ENCODE measurements around the gene SEMA4G. TPM values are rescaled to one million over a fixed set of nuclear protein-coding genes. Genes with fewer than 3 reads are reported as not detected.

The SEMA4G gene
- total and polyA plus RNA-seq, 2 of the 13 experiments (the other 11 are each of a cell fraction or from before 2014, with no cell fraction given), result 46.2 to 207 TPM

DNA sequence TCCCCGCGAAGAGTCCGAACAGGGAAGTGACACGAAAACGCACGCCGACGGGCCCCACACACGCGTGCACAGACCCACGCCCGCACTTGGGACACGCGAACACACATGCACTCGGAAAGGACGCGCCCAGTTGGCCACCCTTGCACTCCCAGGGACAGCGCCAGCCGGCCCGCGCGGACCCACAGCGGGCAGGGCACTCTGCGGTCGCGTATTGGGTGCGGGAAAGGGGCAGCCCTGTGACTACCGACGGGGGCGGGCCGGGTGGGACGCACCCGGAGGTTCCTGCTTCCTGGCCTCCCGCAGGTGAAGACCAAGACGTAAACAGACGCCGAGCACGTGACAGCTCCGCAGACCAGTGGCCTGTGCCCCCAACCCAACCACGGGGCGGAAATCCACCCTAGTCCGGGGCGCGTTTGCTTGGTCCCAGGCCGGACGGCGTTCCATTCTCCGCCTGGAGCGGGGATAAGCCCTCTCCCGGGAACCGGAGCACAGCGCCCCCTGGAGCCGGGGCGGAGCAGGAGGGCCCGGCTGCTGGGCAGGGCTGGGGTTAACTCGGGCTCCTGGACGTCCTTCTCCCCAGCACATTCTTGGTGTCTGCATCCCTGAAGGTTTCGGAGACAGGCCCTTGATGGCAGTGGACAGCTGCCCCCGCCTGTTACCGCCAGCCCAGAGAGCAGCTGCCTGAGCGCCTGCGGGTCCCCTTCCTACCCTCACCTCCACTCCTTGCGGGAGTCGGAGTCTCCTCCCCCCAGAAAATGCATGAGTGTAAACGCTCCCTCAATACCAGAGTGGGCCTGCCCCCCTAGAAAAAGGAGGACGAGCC lies 28.3 kb downstream of the SEMA4G start (continued):
- TF ChIP-seq, protein P1, sequence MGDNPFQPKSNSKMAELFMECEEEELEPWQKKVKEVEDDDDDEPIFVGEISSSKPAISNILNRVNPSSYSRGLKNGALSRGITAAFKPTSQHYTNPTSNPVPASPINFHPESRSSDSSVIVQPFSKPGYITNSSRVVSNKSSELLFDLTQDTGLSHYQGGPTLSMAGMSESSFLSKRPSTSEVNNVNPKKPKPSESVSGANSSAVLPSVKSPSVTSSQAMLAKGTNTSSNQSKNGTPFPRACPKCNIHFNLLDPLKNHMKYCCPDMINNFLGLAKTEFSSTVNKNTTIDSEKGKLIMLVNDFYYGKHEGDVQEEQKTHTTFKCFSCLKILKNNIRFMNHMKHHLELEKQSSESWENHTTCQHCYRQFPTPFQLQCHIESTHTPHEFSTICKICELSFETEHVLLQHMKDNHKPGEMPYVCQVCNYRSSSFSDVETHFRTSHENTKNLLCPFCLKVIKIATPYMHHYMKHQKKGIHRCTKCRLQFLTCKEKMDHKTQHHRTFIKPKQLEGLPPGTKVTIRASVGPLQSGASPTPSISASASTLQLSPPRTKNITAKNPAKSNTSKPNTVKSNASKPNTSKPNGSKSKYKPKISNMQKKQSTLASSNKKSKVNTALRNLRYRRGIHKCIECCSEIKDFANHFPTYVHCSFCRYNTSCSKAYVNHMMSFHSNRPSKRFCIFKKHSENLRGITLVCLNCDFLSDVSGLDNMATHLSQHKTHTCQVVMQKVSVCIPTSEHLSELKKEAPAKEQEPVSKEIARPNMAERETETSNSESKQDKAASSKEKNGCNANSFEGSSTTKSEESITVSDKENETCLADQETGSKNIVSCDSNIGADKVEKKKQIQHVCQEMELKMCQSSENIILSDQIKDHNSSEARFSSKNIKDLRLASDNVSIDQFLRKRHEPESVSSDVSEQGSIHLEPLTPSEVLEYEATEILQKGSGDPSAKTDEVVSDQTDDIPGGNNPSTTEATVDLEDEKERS (CRISPR knock-in tag; IDR thresholded peaks at IDR 0.05), result no peak; the same call in 1 of the 2 replicates
- TF ChIP-seq, protein P2, sequence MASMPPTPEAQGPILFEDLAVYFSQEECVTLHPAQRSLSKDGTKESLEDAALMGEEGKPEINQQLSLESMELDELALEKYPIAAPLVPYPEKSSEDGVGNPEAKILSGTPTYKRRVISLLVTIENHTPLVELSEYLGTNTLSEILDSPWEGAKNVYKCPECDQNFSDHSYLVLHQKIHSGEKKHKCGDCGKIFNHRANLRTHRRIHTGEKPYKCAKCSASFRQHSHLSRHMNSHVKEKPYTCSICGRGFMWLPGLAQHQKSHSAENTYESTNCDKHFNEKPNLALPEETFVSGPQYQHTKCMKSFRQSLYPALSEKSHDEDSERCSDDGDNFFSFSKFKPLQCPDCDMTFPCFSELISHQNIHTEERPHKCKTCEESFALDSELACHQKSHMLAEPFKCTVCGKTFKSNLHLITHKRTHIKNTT (CRISPR knock-in tag; IDR thresholded peaks at IDR 0.05), result no peak
- TF ChIP-seq, protein P3, sequence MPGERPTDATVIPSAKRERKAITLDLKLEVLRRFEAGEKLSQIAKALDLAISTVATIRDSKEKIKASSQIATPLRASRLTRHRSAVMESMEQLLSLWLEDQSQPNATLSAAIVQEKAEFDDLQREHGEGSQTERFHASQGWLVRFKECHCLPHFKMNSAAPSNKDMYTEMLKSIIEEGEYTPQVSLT (CRISPR knock-in tag; IDR thresholded peaks at IDR 0.05; ENCODE audit: borderline replicate concordance, low read depth), result no peak
- TF ChIP-seq, protein P4, sequence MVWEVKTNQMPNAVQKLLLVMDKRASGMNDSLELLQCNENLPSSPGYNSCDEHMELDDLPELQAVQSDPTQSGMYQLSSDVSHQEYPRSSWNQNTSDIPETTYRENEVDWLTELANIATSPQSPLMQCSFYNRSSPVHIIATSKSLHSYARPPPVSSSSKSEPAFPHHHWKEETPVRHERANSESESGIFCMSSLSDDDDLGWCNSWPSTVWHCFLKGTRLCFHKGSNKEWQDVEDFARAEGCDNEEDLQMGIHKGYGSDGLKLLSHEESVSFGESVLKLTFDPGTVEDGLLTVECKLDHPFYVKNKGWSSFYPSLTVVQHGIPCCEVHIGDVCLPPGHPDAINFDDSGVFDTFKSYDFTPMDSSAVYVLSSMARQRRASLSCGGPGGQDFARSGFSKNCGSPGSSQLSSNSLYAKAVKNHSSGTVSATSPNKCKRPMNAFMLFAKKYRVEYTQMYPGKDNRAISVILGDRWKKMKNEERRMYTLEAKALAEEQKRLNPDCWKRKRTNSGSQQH (CRISPR knock-in tag; IDR thresholded peaks at IDR 0.05; ENCODE audit: low read depth), result no peak
- TF ChIP-seq SNAPC4 (CRISPR knock-in tag; IDR thresholded peaks at IDR 0.05) (0 out of 2 replicates have a peak, but pooled peaks have one; percentile 25), SRSF1 (optimal IDR thresholded peaks at IDR 0.05; ENCODE audit: low read depth, low read length) (peak; percentile 84), HINFP (CRISPR knock-in tag; IDR thresholded peaks at IDR 0.05; ENCODE audit: low read depth) (no peak), FOXP4 (CRISPR knock-in tag; IDR thresholded peaks at IDR 0.05) (0 out of 2 replicates have a peak, but pooled peaks have one; percentile 15), ZNF670 (CRISPR knock-in tag; IDR thresholded peaks at IDR 0.05; ENCODE audit: borderline replicate concordance) (no peak; the same call in 1 of the 2 replicates), ZNF557 (CRISPR knock-in tag; IDR thresholded peaks at IDR 0.05) (no peak), CENPX (CRISPR knock-in tag; IDR thresholded peaks at IDR 0.05) (no peak)
